ENCODE results near the gene CDK9.
A peak's percentile ranks its signal among the peaks of the same experiment; 100 is the strongest.

Gene CDK9

GRCh38 chr9:127802576-127803443 lies 17.0 kb downstream of the CDK9 start, which contains the start of gene FPGS:
Gene FPGS (plus strand): TSS chr9:127802882. CDS start chr9:127802925, 43 bp downstream.
- peak; percentile 76; the same call in 1 of the 2 replicates for TF ChIP-seq POLR2AphosphoS5 (IDR thresholded peaks at IDR 0.05; ENCODE audit: low read depth, low read length)
- TF ChIP-seq TAF1 (IDR thresholded peaks at IDR 0.05; ENCODE audit: borderline replicate concordance, insufficient read depth, low read length): peak; percentile 39; the same call in 1 of the 2 replicates
- no peak for TF ChIP-seq REST (IDR thresholded peaks at IDR 0.05; ENCODE audit: insufficient read depth in 1 of 2, low read depth in 2 of 2, low read length in 2 of 2)
- TF ChIP-seq SIN3A (IDR thresholded peaks at IDR 0.05; ENCODE audit: borderline replicate concordance, insufficient read depth, low read length): 0 out of 2 replicates have a peak, but pooled peaks have one; percentile 60
- TF ChIP-seq FOXP2 (optimal IDR thresholded peaks at IDR 0.05; ENCODE audit: borderline replicate concordance, extremely low read depth, extremely low read length, insufficient read depth): peak; percentile 51

- TF ChIP-seq POLR2AphosphoS5 (IDR thresholded peaks at IDR 0.05; ENCODE audit: low read depth, low read length): no peak
- no peak for TF ChIP-seq SIN3A (IDR thresholded peaks at IDR 0.05; ENCODE audit: borderline replicate concordance, insufficient read depth, low read length)
- no peak for TF ChIP-seq FOXP2 (optimal IDR thresholded peaks at IDR 0.05; ENCODE audit: borderline replicate concordance, extremely low read depth, extremely low read length, insufficient read depth)
- TF ChIP-seq TAF1 (IDR thresholded peaks at IDR 0.05; ENCODE audit: borderline replicate concordance, insufficient read depth, low read length): no peak
- no peak for TF ChIP-seq REST (IDR thresholded peaks at IDR 0.05; ENCODE audit: insufficient read depth in 1 of 2, low read depth in 2 of 2, low read length in 2 of 2)
Measured at GRCh38 chr9:127803507-127804352, 17.9 kb downstream of the CDK9 start.

GRCh38 chr9:127805620-127806019 lies 19.8 kb downstream of the CDK9 start:
- TF ChIP-seq REST (IDR thresholded peaks at IDR 0.05; ENCODE audit: insufficient read depth in 1 of 2, low read depth in 2 of 2, low read length in 2 of 2) (no peak), TAF1 (IDR thresholded peaks at IDR 0.05; ENCODE audit: borderline replicate concordance, insufficient read depth, low read length) (no peak), FOXP2 (optimal IDR thresholded peaks at IDR 0.05; ENCODE audit: borderline replicate concordance, extremely low read depth, extremely low read length, insufficient read depth) (no peak), POLR2AphosphoS5 (IDR thresholded peaks at IDR 0.05; ENCODE audit: low read depth, low read length) (no peak), SIN3A (IDR thresholded peaks at IDR 0.05; ENCODE audit: borderline replicate concordance, insufficient read depth, low read length) (no peak)

- no peak for TF ChIP-seq REST (IDR thresholded peaks at IDR 0.05; ENCODE audit: insufficient read depth in 1 of 2, low read depth in 2 of 2, low read length in 2 of 2)
- TF ChIP-seq FOXP2 (optimal IDR thresholded peaks at IDR 0.05; ENCODE audit: borderline replicate concordance, extremely low read depth, extremely low read length, insufficient read depth): no peak
- no peak for TF ChIP-seq SIN3A (IDR thresholded peaks at IDR 0.05; ENCODE audit: borderline replicate concordance, insufficient read depth, low read length)
- TF ChIP-seq POLR2AphosphoS5 (IDR thresholded peaks at IDR 0.05; ENCODE audit: low read depth, low read length): no peak
- TF ChIP-seq TAF1 (IDR thresholded peaks at IDR 0.05; ENCODE audit: borderline replicate concordance, insufficient read depth, low read length): no peak
Measured at GRCh38 chr9:127806871-127807270, 21.0 kb downstream of the CDK9 start.

Measured in PFSK-1 (cell line).